ENCODE data around the gene GLE1. TPM values are rescaled to one million over a fixed set of nuclear protein-coding genes. Genes with fewer than 3 reads are reported as not detected.

GLE1 gene
- total RNA-seq, 1 donor from 2014 or later: 25.4 TPM

GRCh38 chr9:128532581-128532980 is 28.1 kb downstream of the GLE1 start:
- H3K4me3 ChIP-seq (ENCODE audit: low read depth, low read length): no peak overlapping the region
- DNase-seq (ENCODE audit: low read depth): no peak
- TF ChIP-seq CTCF (conservative IDR thresholded peaks at IDR 0.05; ENCODE audit: low read depth, low read length): no peak

- no peak for TF ChIP-seq CTCF (conservative IDR thresholded peaks at IDR 0.05; ENCODE audit: low read depth, low read length)
Measured at GRCh38 chr9:128540634-128541360, 36.3 kb downstream of the GLE1 start.

GRCh38 chr9:128546504-128546903 is 42.0 kb downstream of the GLE1 start:
- no peak overlapping the region for H3K4me3 ChIP-seq (ENCODE audit: low read depth, low read length)
- DNase-seq (ENCODE audit: low read depth): no peak
- TF ChIP-seq CTCF (conservative IDR thresholded peaks at IDR 0.05; ENCODE audit: low read depth, low read length): no peak

More at GRCh38 chr9:128540634-128541360, 36.3 kb downstream of the GLE1 start:
- no peak for DNase-seq (ENCODE audit: low read depth)
- no peak overlapping the region for H3K4me3 ChIP-seq (ENCODE audit: low read depth, low read length)

- DNase-seq (ENCODE audit: low read depth): no peak
- H3K4me3 ChIP-seq (ENCODE audit: low read depth, low read length): no peak overlapping the region
- TF ChIP-seq CTCF (conservative IDR thresholded peaks at IDR 0.05; ENCODE audit: low read depth, low read length): no peak
Measured at GRCh38 chr9:128548876-128549275, 44.4 kb downstream of the GLE1 start.

- DNase-seq (ENCODE audit: low read depth): no peak
- TF ChIP-seq CTCF (conservative IDR thresholded peaks at IDR 0.05; ENCODE audit: low read depth, low read length): no peak
- H3K4me3 ChIP-seq (ENCODE audit: low read depth, low read length): no peak overlapping the region
Measured at GRCh38 chr9:128550226-128550625, 45.7 kb downstream of the GLE1 start.

- peak overlapping the region; percentile 83 for H3K4me3 ChIP-seq (ENCODE audit: low read depth, low read length)
- DNase-seq (ENCODE audit: low read depth): no peak
- no peak for TF ChIP-seq CTCF (conservative IDR thresholded peaks at IDR 0.05; ENCODE audit: low read depth, low read length)
Measured at GRCh38 chr9:128550770-128551656, 46.5 kb downstream of the GLE1 start.

Measured in epithelial cell of proximal tubule (primary cell).